Middle frontal gyrus (tissue), 1 donor: ENCODE data around the gene SPTB.

Experiments used
- DNase-seq: peaks from one replicate; pipeline ENCODE4 v3.0.0-alpha.2; 2015; ENCODE audit warnings: low spot score; ENCODE audit errors: extremely low spot score

SPTB gene

GRCh38 chr14:64711039-64711438 is 168.7 kb downstream of the SPTB start:
- no peak for DNase-seq

GRCh38 chr14:64709126-64709525 is 170.6 kb downstream of the SPTB start:
- no peak for DNase-seq

- no peak for DNase-seq
These were observed 171.3 kb downstream of the SPTB start for GRCh38 chr14:64708148-64709004.

- no peak for DNase-seq
These were observed 172.0 kb downstream of the SPTB start for GRCh38 chr14:64707661-64708060.

- no peak for DNase-seq
These were observed 173.0 kb downstream of the SPTB start for GRCh38 chr14:64706593-64707193.

- DNase-seq: no peak
These were observed 173.6 kb downstream of the SPTB start for GRCh38 chr14:64706119-64706592.

GRCh38 chr14:64705381-64706118 is 174.2 kb downstream of the SPTB start:
- DNase-seq: no peak

- no peak for DNase-seq
These were observed 174.8 kb downstream of the SPTB start for GRCh38 chr14:64704743-64705380.

- peak; percentile 53 for DNase-seq
These were observed 175.5 kb downstream of the SPTB start, which contains the start of gene PLEKHG3 for GRCh38 chr14:64704143-64704742. Gene PLEKHG3 (plus strand): TSS chr14:64704424. CDS start chr14:64727632, 23,208 bp downstream.

GRCh38 chr14:64703395-64704142 is 176.1 kb downstream of the SPTB start:
- no peak for DNase-seq

GRCh38 chr14:64702493-64703394 is 177.0 kb downstream of the SPTB start:
- DNase-seq: no peak

GRCh38 chr14:64701660-64702059 is 178.0 kb downstream of the SPTB start:
- no peak for DNase-seq

- DNase-seq: no peak
These were observed 178.8 kb downstream of the SPTB start for GRCh38 chr14:64700894-64701293.

GRCh38 chr14:64700290-64700689 is 179.4 kb downstream of the SPTB start:
- DNase-seq: no peak

GRCh38 chr14:64698903-64699302 is 180.8 kb downstream of the SPTB start:
- no peak for DNase-seq

- no peak for DNase-seq
These were observed 183.3 kb downstream of the SPTB start for GRCh38 chr14:64696355-64696857.
